ENCODE measurements around the gene MSANTD1.

The MSANTD1 gene

GRCh38 chr4:3207531-3208037 lies 41.4 kb upstream of the MSANTD1 start:
- no peak overlapping the region for H3K4me3 ChIP-seq (ENCODE audit: low read depth in 1 of 2, low read length in 2 of 2)
- H3K27me3 ChIP-seq (ENCODE audit: control insufficient read depth in 1 of 2, insufficient read depth in 2 of 2, low read length in 2 of 2) = no peaks in the 10 kb centered on the region
- no peak overlapping the region for H3K9ac ChIP-seq (ENCODE audit: low read depth in 1 of 2, low read length in 2 of 2)
- peaks cover 42 to 61% of the 10 kb centered on the region in 2 donors for H3K36me3 ChIP-seq (ENCODE audit: control insufficient read depth in 1 of 2, insufficient read depth in 2 of 2, low read length in 2 of 2)
- no peaks in the 10 kb centered on the region for H3K9me3 ChIP-seq (ENCODE audit: control insufficient read depth in 1 of 2, low read length in 2 of 2)
- peaks cover 0 to 5% of the 10 kb centered on the region in 2 donors for H3K4me1 ChIP-seq (ENCODE audit: control insufficient read depth in 1 of 2, insufficient read depth in 2 of 2, low read length in 2 of 2)
- no peak overlapping the region for H3K27ac ChIP-seq (ENCODE audit: low read depth, low read length)

- Histone ChIP-seq H3K27ac (ENCODE audit: low read depth, low read length) (no peak overlapping the region), H3K36me3 (ENCODE audit: control insufficient read depth in 1 of 2, insufficient read depth in 2 of 2, low read length in 2 of 2) (peaks cover 54 to 71% of the 10 kb centered on the region in 2 donors), H3K9me3 (ENCODE audit: control insufficient read depth in 1 of 2, low read length in 2 of 2) (no peaks in the 10 kb centered on the region), H3K4me1 (ENCODE audit: control insufficient read depth in 1 of 2, insufficient read depth in 2 of 2, low read length in 2 of 2) (no peaks in the 10 kb centered on the region), H3K27me3 (ENCODE audit: control insufficient read depth in 1 of 2, insufficient read depth in 2 of 2, low read length in 2 of 2) (no peaks in the 10 kb centered on the region), H3K9ac (ENCODE audit: low read depth in 1 of 2, low read length in 2 of 2) (no peak overlapping the region), H3K4me3 (ENCODE audit: low read depth in 1 of 2, low read length in 2 of 2) (no peak overlapping the region)
These were observed 40.1 kb upstream of the MSANTD1 start for GRCh38 chr4:3208826-3209225.

- Histone ChIP-seq H3K27me3 (ENCODE audit: control insufficient read depth in 1 of 2, insufficient read depth in 2 of 2, low read length in 2 of 2) (no peaks in the 10 kb centered on the region), H3K9ac (ENCODE audit: low read depth in 1 of 2, low read length in 2 of 2) (no peak overlapping the region), H3K36me3 (ENCODE audit: control insufficient read depth in 1 of 2, insufficient read depth in 2 of 2, low read length in 2 of 2) (peaks cover 62 to 74% of the 10 kb centered on the region in 2 donors), H3K4me1 (ENCODE audit: control insufficient read depth in 1 of 2, insufficient read depth in 2 of 2, low read length in 2 of 2) (no peaks in the 10 kb centered on the region), H3K9me3 (ENCODE audit: control insufficient read depth in 1 of 2, low read length in 2 of 2) (no peaks in the 10 kb centered on the region), H3K4me3 (ENCODE audit: low read depth in 1 of 2, low read length in 2 of 2) (no peak overlapping the region), H3K27ac (ENCODE audit: low read depth, low read length) (no peak overlapping the region)
These were observed 39.2 kb upstream of the MSANTD1 start for GRCh38 chr4:3209551-3210325.

GRCh38 chr4:3210467-3210866 lies 38.5 kb upstream of the MSANTD1 start:
- H3K36me3 ChIP-seq (ENCODE audit: control insufficient read depth in 1 of 2, insufficient read depth in 2 of 2, low read length in 2 of 2) = peaks cover 68 to 81% of the 10 kb centered on the region in 2 donors
- H3K9me3 ChIP-seq (ENCODE audit: control insufficient read depth in 1 of 2, low read length in 2 of 2) = no peaks in the 10 kb centered on the region
- H3K9ac ChIP-seq (ENCODE audit: low read depth in 1 of 2, low read length in 2 of 2) = no peak overlapping the region

GRCh38 chr4:3211866-3212265 lies 37.1 kb upstream of the MSANTD1 start:
- H3K27me3 ChIP-seq (ENCODE audit: control insufficient read depth in 1 of 2, insufficient read depth in 2 of 2, low read length in 2 of 2) = no peaks in the 10 kb centered on the region
- H3K36me3 ChIP-seq (ENCODE audit: control insufficient read depth in 1 of 2, insufficient read depth in 2 of 2, low read length in 2 of 2) = peaks cover 68 to 80% of the 10 kb centered on the region in 2 donors
- H3K4me1 ChIP-seq (ENCODE audit: control insufficient read depth in 1 of 2, insufficient read depth in 2 of 2, low read length in 2 of 2) = no peaks in the 10 kb centered on the region

More at GRCh38 chr4:3210467-3210866, 38.5 kb upstream of the MSANTD1 start:
- Histone ChIP-seq H3K4me1 (ENCODE audit: control insufficient read depth in 1 of 2, insufficient read depth in 2 of 2, low read length in 2 of 2) (no peaks in the 10 kb centered on the region), H3K4me3 (ENCODE audit: low read depth in 1 of 2, low read length in 2 of 2) (no peak overlapping the region), H3K27me3 (ENCODE audit: control insufficient read depth in 1 of 2, insufficient read depth in 2 of 2, low read length in 2 of 2) (no peaks in the 10 kb centered on the region), H3K27ac (ENCODE audit: low read depth, low read length) (no peak overlapping the region)

GRCh38 chr4:3212391-3213105 lies 36.4 kb upstream of the MSANTD1 start:
- H3K36me3 ChIP-seq (ENCODE audit: control insufficient read depth in 1 of 2, insufficient read depth in 2 of 2, low read length in 2 of 2) = peaks cover 69 to 80% of the 10 kb centered on the region in 2 donors
- no peak overlapping the region for H3K27ac ChIP-seq (ENCODE audit: low read depth, low read length)
- no peaks in the 10 kb centered on the region for H3K27me3 ChIP-seq (ENCODE audit: control insufficient read depth in 1 of 2, insufficient read depth in 2 of 2, low read length in 2 of 2)
- H3K4me1 ChIP-seq (ENCODE audit: control insufficient read depth in 1 of 2, insufficient read depth in 2 of 2, low read length in 2 of 2) = no peaks in the 10 kb centered on the region
- no peaks in the 10 kb centered on the region for H3K9me3 ChIP-seq (ENCODE audit: control insufficient read depth in 1 of 2, low read length in 2 of 2)
- H3K4me3 ChIP-seq (ENCODE audit: low read depth in 1 of 2, low read length in 2 of 2) = no peak overlapping the region
- H3K9ac ChIP-seq (ENCODE audit: low read depth in 1 of 2, low read length in 2 of 2) = no peak overlapping the region

More at GRCh38 chr4:3211866-3212265, 37.1 kb upstream of the MSANTD1 start:
- Histone ChIP-seq H3K4me3 (ENCODE audit: low read depth in 1 of 2, low read length in 2 of 2) (no peak overlapping the region), H3K9ac (ENCODE audit: low read depth in 1 of 2, low read length in 2 of 2) (no peak overlapping the region), H3K27ac (ENCODE audit: low read depth, low read length) (no peak overlapping the region), H3K9me3 (ENCODE audit: control insufficient read depth in 1 of 2, low read length in 2 of 2) (no peaks in the 10 kb centered on the region)

GRCh38 chr4:3213106-3213425 lies 35.9 kb upstream of the MSANTD1 start:
- no peaks in the 10 kb centered on the region for H3K4me1 ChIP-seq (ENCODE audit: control insufficient read depth in 1 of 2, insufficient read depth in 2 of 2, low read length in 2 of 2)
- no peak overlapping the region for H3K27ac ChIP-seq (ENCODE audit: low read depth, low read length)
- H3K9me3 ChIP-seq (ENCODE audit: control insufficient read depth in 1 of 2, low read length in 2 of 2) = no peaks in the 10 kb centered on the region
- no peaks in the 10 kb centered on the region for H3K27me3 ChIP-seq (ENCODE audit: control insufficient read depth in 1 of 2, insufficient read depth in 2 of 2, low read length in 2 of 2)
- no peak overlapping the region for H3K9ac ChIP-seq (ENCODE audit: low read depth in 1 of 2, low read length in 2 of 2)
- peaks cover 72 to 81% of the 10 kb centered on the region in 2 donors for H3K36me3 ChIP-seq (ENCODE audit: control insufficient read depth in 1 of 2, insufficient read depth in 2 of 2, low read length in 2 of 2)
- no peak overlapping the region for H3K4me3 ChIP-seq (ENCODE audit: low read depth in 1 of 2, low read length in 2 of 2)

GRCh38 chr4:3213661-3214250 lies 35.2 kb upstream of the MSANTD1 start:
- Histone ChIP-seq H3K27me3 (ENCODE audit: control insufficient read depth in 1 of 2, insufficient read depth in 2 of 2, low read length in 2 of 2) (no peaks in the 10 kb centered on the region), H3K36me3 (ENCODE audit: control insufficient read depth in 1 of 2, insufficient read depth in 2 of 2, low read length in 2 of 2) (peaks cover 72 to 81% of the 10 kb centered on the region in 2 donors), H3K4me1 (ENCODE audit: control insufficient read depth in 1 of 2, insufficient read depth in 2 of 2, low read length in 2 of 2) (no peaks in the 10 kb centered on the region), H3K9ac (ENCODE audit: low read depth in 1 of 2, low read length in 2 of 2) (no peak overlapping the region), H3K4me3 (ENCODE audit: low read depth in 1 of 2, low read length in 2 of 2) (no peak overlapping the region), H3K9me3 (ENCODE audit: control insufficient read depth in 1 of 2, low read length in 2 of 2) (no peaks in the 10 kb centered on the region), H3K27ac (ENCODE audit: low read depth, low read length) (no peak overlapping the region)

GRCh38 chr4:3215256-3215655 lies 33.7 kb upstream of the MSANTD1 start:
- no peaks in the 10 kb centered on the region for H3K4me1 ChIP-seq (ENCODE audit: control insufficient read depth in 1 of 2, insufficient read depth in 2 of 2, low read length in 2 of 2)
- peaks cover 71 to 81% of the 10 kb centered on the region in 2 donors for H3K36me3 ChIP-seq (ENCODE audit: control insufficient read depth in 1 of 2, insufficient read depth in 2 of 2, low read length in 2 of 2)
- H3K9me3 ChIP-seq (ENCODE audit: control insufficient read depth in 1 of 2, low read length in 2 of 2) = no peaks in the 10 kb centered on the region
- H3K27me3 ChIP-seq (ENCODE audit: control insufficient read depth in 1 of 2, insufficient read depth in 2 of 2, low read length in 2 of 2) = no peaks in the 10 kb centered on the region
- H3K9ac ChIP-seq (ENCODE audit: low read depth in 1 of 2, low read length in 2 of 2) = no peak overlapping the region
- H3K4me3 ChIP-seq (ENCODE audit: low read depth in 1 of 2, low read length in 2 of 2) = no peak overlapping the region
- H3K27ac ChIP-seq (ENCODE audit: low read depth, low read length) = no peak overlapping the region

- peaks cover 74 to 82% of the 10 kb centered on the region in 2 donors for H3K36me3 ChIP-seq (ENCODE audit: control insufficient read depth in 1 of 2, insufficient read depth in 2 of 2, low read length in 2 of 2)
- H3K4me3 ChIP-seq (ENCODE audit: low read depth in 1 of 2, low read length in 2 of 2) = no peak overlapping the region
- H3K27ac ChIP-seq (ENCODE audit: low read depth, low read length) = no peak overlapping the region
- H3K27me3 ChIP-seq (ENCODE audit: control insufficient read depth in 1 of 2, insufficient read depth in 2 of 2, low read length in 2 of 2) = no peaks in the 10 kb centered on the region
- H3K4me1 ChIP-seq (ENCODE audit: control insufficient read depth in 1 of 2, insufficient read depth in 2 of 2, low read length in 2 of 2) = no peaks in the 10 kb centered on the region
- H3K9me3 ChIP-seq (ENCODE audit: control insufficient read depth in 1 of 2, low read length in 2 of 2) = no peaks in the 10 kb centered on the region
- H3K9ac ChIP-seq (ENCODE audit: low read depth in 1 of 2, low read length in 2 of 2) = no peak overlapping the region
These were observed 33.2 kb upstream of the MSANTD1 start for GRCh38 chr4:3215733-3216132.
